Endothelial cell of hepatic sinusoid (primary cell): ENCODE results near the gene SYS1.

ENCODE experiments used
- in situ Hi-C: cut with HindIII; loops from 2 replicates; pipeline ENCODE4 v1.10.0; 2017; ENCODE audit warnings: low sequenced_read_pairs

SYS1 gene

DNA sequence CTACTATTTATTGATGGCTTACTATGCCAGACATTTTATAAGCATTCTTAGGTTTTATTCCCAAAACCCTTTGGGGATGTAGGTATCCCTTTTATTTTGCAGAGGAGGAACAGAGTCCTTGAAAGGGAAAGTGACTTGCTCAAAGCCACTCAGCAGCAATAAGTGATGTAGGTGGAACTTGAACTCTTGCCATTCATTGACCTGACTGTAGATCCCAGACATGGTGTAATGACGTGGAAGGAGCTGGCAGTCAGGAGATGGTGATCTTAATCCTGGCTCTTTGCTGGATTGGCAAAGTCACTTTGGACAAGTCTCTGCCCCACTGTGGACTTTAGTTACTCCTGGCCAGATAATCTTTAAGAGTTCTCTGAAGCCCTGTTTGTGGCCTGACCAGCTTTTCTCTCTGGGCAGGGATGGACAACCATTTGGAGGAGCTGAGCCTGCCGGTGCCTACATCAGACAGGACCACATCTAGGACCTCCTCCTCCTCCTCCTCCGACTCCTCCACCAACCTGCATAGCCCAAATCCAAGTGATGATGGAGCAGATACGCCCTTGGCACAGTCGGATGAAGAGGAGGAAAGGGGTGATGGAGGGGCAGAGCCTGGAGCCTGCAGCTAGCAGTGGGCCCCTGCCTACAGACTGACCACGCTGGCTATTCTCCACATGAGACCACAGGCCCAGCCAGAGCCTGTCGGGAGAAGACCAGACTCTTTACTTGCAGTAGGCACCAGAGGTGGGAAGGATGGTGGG is 46.7 kb downstream of the SYS1 start:
- in situ Hi-C loops: no loop called here

DNA sequence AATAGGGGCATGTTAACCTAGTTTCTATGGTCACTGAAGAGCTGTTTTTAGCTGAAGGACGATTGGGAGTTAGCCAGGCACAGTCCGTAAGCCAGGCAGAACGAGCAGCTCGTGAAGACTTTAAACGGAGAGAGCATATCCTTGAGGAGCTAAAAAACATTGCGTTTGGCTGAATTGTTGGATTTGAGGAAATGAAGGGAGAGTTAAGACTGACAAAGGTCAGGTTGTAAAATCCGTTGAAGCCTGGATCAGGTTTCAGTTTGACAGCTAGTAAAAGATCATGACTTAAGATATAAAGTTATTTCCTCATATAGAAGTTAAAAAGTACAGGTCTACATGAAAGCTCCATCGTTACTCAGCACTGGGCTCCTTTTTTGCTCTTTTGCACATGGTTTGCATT is 47.9 kb downstream of the SYS1 start:
- in situ Hi-C loops: no loop called here

DNA sequence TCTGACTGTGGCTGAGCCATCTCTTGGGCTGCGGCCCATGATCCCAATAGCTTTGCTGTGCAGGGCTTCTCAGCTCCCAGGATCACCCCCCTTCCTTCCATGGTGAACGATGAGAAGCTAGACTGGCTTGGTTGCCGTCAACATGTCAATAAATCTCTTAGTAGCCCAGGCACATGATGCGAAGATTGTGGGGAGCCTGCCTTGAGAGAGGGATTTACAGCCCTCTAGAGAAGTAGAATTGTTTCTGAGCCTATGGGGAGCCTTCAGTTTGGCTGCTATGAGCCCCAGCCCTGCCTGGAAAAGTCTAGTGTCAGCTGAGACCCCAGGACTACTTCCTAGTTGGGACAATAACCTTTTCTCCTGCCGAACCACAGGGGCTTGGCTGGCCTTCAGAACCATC is 49.7 kb downstream of the SYS1 start:
- in situ Hi-C loops: no loop called here

DNA sequence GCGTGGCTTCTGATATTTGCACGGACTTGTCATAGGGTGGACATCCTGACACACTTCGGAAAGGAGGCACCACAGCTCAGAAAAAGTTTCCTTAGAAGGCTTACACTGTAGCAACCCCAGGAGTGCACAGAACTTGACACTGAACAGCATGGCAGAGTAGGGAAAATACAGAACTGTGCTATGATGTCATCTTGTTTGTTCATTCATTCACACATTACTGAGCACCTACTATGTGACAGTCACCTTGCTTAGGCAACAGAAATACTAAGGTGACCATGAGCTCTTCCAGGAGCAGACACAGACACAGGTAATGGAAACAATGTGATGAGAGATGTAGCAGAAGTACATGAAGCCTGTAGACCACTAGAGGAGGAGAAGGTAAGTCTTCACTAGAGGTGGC is 50.5 kb downstream of the SYS1 start:
- in situ Hi-C loops: no loop called here

DNA sequence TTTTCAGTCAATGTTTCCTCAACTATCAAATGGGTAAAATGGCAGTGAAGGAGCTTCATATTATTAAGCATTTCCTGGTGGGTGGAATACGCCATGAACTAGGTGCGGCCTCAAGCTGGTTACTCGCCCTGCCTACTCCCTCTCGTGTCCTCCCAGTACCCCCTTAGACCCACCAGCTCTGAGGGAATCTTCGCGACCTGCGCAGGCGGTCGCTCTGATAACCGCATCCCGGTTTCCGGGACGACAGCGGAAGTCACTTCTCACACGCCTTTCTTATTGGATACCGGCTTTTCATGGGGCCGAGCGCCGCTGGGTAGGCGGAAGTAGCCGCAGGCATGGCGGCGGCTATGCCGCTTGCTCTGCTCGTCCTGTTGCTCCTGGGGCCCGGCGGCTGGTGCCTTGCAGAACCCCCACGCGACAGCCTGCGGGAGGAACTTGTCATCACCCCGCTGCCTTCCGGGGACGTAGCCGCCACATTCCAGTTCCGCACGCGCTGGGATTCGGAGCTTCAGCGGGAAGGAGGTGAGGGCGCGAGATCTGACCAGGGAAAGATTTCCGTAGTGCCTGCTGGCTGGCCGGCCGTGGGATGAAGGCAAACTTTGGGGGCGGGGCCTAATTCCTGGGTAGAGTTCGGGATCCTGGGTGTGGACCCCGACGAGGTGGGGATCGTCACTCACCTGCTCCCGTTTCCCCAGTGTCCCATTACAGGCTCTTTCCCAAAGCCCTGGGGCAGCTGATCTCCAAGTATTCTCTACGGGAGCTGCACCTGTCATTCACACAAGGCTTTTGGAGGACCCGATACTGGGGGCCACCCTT is 53.1 kb downstream of the SYS1 start, which contains the start of gene PIGT:
Gene PIGT (plus strand): TSS at position 320 of the 816 bp plus-strand sequence. CDS start 16 bp downstream, at position 336.
- in situ Hi-C loops: no loop called here

DNA sequence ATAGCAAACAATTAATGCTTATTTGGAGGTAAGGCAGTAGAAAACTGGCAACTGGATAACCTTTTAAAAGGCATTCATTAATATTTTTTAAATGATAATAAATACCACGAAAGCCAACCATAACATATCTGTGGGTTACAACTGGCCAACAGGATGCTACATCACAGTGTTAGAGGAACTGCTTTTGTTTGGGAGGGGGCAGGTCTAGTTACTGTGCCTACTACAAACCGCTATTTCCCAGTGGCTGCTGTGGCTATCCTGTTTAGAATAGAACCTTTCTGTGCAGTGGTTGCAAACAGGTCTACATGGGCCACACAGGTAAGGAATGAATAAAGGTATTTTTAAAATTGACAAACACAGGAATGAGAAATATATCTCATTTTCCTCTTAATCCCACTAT is 54.0 kb downstream of the SYS1 start:
- in situ Hi-C loops: no loop called here
